ENCODE data around the gene ARSI.

ARSI gene

DNA sequence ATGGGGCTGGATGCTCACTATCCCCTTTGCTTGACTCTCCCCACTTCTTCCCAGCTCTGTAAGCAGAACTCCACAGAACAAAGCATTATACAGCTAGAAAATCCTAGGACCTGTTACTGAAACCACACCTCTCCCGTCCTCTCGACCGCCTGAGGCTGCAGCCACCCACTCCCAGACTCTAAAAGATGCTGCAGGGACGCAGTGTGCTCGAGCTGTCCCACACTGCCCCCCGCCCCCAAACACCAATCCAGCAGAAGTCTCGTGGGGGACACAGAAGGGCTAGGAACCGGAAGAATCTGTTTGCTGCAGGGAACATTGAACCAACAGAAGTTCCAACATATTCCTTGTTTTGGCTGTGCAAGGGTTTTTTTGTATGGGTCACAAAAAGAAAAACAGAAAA, 20.7 kb downstream of the ARSI start:
- H3K9me3 Mint-ChIP-seq: no peaks in the 10 kb centered on the region
- peaks cover 3% of the 10 kb centered on the region for H3K27me3 Mint-ChIP-seq
- H3K36me3 Mint-ChIP-seq (ENCODE audit: low read depth): no peaks in the 10 kb centered on the region
- no peaks in the 10 kb centered on the region for H3K4me1 Mint-ChIP-seq (ENCODE audit: low read depth)
- no peak overlapping the region for H3K27ac Mint-ChIP-seq
- DNase-seq: no peak
- H3K4me3 Mint-ChIP-seq: no peak overlapping the region

- peaks cover 3% of the 10 kb centered on the region for H3K27me3 Mint-ChIP-seq
- DNase-seq: no peak
- no peaks in the 10 kb centered on the region for H3K9me3 Mint-ChIP-seq
- no peaks in the 10 kb centered on the region for H3K4me1 Mint-ChIP-seq (ENCODE audit: low read depth)
- H3K4me3 Mint-ChIP-seq: no peak overlapping the region
- H3K27ac Mint-ChIP-seq: no peak overlapping the region
- no peaks in the 10 kb centered on the region for H3K36me3 Mint-ChIP-seq (ENCODE audit: low read depth)
Observed at GRCh38 chr5:150279330-150280020, 23.2 kb downstream of the ARSI start.

DNA sequence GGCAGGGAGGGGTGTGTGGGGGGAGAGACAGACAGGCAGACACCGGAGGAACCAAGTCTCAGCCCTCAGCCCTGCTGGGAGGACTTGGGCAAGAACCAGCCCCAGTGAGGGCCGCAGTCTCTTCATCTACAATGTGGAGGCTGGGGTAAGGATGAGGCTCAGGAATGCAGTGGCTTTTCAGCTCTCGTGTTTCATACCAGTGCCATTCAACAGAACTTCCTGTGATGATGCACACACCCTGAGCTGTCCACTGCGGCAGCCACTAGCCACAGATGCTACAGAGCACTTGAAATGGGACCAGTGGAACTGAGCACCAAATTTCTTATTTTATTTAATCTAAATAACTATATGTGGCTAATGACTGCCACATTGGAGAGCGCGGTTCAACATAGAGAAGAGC, 23.8 kb downstream of the ARSI start:
- H3K36me3 Mint-ChIP-seq (ENCODE audit: low read depth): no peaks in the 10 kb centered on the region
- H3K9me3 Mint-ChIP-seq: no peaks in the 10 kb centered on the region
- H3K27ac Mint-ChIP-seq: no peak overlapping the region
- peaks cover 3% of the 10 kb centered on the region for H3K27me3 Mint-ChIP-seq
- H3K4me3 Mint-ChIP-seq: no peak overlapping the region
- no peak for DNase-seq
- H3K4me1 Mint-ChIP-seq (ENCODE audit: low read depth): no peaks in the 10 kb centered on the region

- no peaks in the 10 kb centered on the region for H3K4me1 Mint-ChIP-seq (ENCODE audit: low read depth)
- no peaks in the 10 kb centered on the region for H3K36me3 Mint-ChIP-seq (ENCODE audit: low read depth)
- H3K27me3 Mint-ChIP-seq: peaks cover 3% of the 10 kb centered on the region
- H3K9me3 Mint-ChIP-seq: no peaks in the 10 kb centered on the region
- H3K27ac Mint-ChIP-seq: no peak overlapping the region
- DNase-seq: no peak
- H3K4me3 Mint-ChIP-seq: no peak overlapping the region
Observed at GRCh38 chr5:150278046-150278730, 24.5 kb downstream of the ARSI start.

DNA sequence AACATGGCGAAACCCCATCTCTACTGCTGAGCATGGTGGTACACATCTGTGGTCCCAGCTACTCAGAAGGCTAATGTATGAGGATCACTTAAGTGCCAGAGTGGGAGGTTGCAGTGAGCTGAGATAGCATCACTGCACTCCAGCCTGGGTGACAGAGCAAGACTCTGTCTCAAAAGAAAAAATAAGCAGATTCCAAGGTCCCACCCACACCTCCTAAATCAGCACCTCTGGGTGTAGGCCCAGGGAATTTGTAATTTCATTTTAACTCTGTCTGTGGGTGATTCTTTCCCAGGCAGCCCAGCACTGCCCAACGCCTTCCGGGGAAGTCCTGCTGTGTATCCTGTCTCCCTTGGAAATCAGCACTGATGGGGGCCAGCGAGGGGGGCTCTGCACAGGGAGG, 25.7 kb downstream of the ARSI start:
- no peak for DNase-seq
- Mint-ChIP-seq H3K27ac (no peak overlapping the region), H3K4me1 (ENCODE audit: low read depth) (no peaks in the 10 kb centered on the region), H3K36me3 (ENCODE audit: low read depth) (no peaks in the 10 kb centered on the region), H3K27me3 (peaks cover 3% of the 10 kb centered on the region), H3K4me3 (no peak overlapping the region), H3K9me3 (no peaks in the 10 kb centered on the region)

- Mint-ChIP-seq H3K9me3 (no peaks in the 10 kb centered on the region), H3K4me3 (no peak overlapping the region), H3K27me3 (peaks cover 3% of the 10 kb centered on the region), H3K36me3 (ENCODE audit: low read depth) (no peaks in the 10 kb centered on the region), H3K4me1 (ENCODE audit: low read depth) (no peaks in the 10 kb centered on the region), H3K27ac (no peak overlapping the region)
- DNase-seq: no peak
Observed at GRCh38 chr5:150274811-150275210, 27.9 kb downstream of the ARSI start.

DNA sequence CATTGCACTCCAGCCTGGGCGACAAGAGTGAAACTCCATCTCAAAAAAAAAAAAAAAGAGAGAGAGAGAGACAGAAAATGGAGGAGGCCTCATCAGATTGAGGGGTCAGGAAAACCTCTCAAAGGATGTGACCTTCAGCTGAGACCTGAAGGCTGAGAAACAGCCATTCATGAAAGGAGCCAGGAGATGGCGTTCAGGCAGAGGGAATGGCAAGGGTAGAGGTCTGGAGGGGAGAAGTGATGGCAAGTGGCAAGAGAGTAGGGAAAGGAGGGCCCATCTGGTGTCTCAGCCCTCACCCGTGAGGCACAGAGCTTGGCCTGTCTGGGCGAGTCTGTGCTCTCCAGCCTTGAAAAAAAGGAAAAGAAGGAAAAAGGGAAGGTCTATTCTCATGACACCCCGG, 30.2 kb downstream of the ARSI start:
- Mint-ChIP-seq H3K27ac (no peak overlapping the region), H3K27me3 (no peaks in the 10 kb centered on the region), H3K4me3 (no peak overlapping the region), H3K36me3 (ENCODE audit: low read depth) (no peaks in the 10 kb centered on the region), H3K9me3 (no peaks in the 10 kb centered on the region), H3K4me1 (ENCODE audit: low read depth) (no peaks in the 10 kb centered on the region)
- DNase-seq: no peak

DNA sequence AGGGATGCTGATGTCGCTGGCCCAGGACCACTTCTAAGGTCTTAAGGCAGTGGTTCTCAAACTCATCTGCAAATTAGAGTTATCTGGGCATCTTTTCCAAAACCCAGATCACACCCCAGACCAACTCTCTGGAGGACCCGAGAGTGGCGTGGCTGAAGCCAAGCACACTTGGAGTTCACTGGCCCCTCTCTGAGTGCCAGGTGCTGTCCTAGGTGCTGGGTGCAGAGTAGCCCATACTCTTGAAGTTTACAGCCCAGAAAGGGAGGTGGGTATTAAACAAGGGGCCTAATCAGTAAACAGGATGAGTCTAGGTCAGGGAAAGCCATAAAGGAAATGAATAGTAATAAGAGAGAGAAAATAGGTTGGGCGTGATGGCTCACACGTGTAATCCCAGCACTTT, 30.8 kb downstream of the ARSI start:
- no peaks in the 10 kb centered on the region for H3K27me3 Mint-ChIP-seq
- no peaks in the 10 kb centered on the region for H3K36me3 Mint-ChIP-seq (ENCODE audit: low read depth)
- DNase-seq: no peak
- no peak overlapping the region for H3K27ac Mint-ChIP-seq
- no peak overlapping the region for H3K4me3 Mint-ChIP-seq
- no peaks in the 10 kb centered on the region for H3K9me3 Mint-ChIP-seq
- H3K4me1 Mint-ChIP-seq (ENCODE audit: low read depth): no peaks in the 10 kb centered on the region

DNA sequence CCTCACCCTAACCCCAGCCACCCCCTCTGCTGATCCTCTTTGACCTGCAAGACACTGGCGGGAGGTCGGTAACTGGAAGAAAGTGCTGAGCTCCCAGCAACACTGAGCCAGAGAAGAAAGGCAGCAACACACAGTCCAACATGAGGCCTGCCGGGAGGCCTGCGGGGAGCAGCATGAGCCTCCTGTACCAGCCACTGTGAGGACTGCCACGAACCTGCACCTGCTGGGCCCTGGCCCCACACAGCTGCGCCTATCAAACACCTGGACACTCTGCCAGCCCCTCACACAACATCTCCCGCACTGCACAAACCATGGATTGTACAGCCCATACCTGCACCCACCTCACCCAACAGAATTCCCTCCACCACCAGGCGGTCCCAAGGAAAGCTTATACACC, 31.4 kb downstream of the ARSI start:
- Mint-ChIP-seq H3K4me3 (no peak overlapping the region), H3K27ac (no peak overlapping the region), H3K4me1 (ENCODE audit: low read depth) (no peaks in the 10 kb centered on the region), H3K27me3 (no peaks in the 10 kb centered on the region), H3K36me3 (ENCODE audit: low read depth) (no peaks in the 10 kb centered on the region), H3K9me3 (no peaks in the 10 kb centered on the region)
- DNase-seq: no peak

GRCh38 chr5:150270541-150271295, 32.0 kb downstream of the ARSI start:
- no peaks in the 10 kb centered on the region for H3K27me3 Mint-ChIP-seq
- H3K27ac Mint-ChIP-seq: no peak overlapping the region
- H3K4me3 Mint-ChIP-seq: no peak overlapping the region
- H3K9me3 Mint-ChIP-seq: no peaks in the 10 kb centered on the region
- DNase-seq: no peak
- H3K4me1 Mint-ChIP-seq (ENCODE audit: low read depth): no peaks in the 10 kb centered on the region
- no peaks in the 10 kb centered on the region for H3K36me3 Mint-ChIP-seq (ENCODE audit: low read depth)

GRCh38 chr5:150266871-150267291, 35.8 kb downstream of the ARSI start:
- DNase-seq: no peak
- Mint-ChIP-seq H3K27ac (no peak overlapping the region), H3K4me3 (no peak overlapping the region), H3K9me3 (no peaks in the 10 kb centered on the region), H3K36me3 (ENCODE audit: low read depth) (no peaks in the 10 kb centered on the region), H3K4me1 (ENCODE audit: low read depth) (no peaks in the 10 kb centered on the region), H3K27me3 (no peaks in the 10 kb centered on the region)

DNA sequence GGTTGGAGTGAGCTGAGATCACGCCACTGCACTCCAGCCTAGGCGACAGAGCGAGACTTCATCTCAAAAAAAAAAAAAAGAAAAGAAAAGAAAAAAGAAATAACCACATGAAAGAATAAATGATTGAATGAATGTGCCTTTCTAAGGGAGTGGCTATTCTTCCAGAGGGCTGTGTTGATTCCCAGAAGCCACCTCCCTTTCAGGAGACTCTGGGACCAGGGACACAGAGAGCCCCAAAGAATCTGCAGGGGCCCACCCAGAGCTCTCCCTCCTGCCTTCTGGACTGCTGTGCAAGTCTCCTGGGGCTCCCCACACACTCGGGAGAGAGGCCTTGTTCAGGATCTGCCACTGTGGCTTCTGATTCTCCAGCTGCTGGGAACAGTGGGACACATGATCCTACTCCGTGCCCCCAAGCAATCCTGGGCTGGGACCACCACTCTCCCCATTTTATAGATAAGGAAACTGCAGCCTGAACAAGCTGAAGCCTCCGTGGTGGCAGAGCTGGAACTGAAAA, 36.8 kb downstream of the ARSI start:
- Mint-ChIP-seq H3K27me3 (no peaks in the 10 kb centered on the region), H3K36me3 (ENCODE audit: low read depth) (no peaks in the 10 kb centered on the region), H3K9me3 (no peaks in the 10 kb centered on the region), H3K27ac (no peak overlapping the region), H3K4me1 (ENCODE audit: low read depth) (no peaks in the 10 kb centered on the region), H3K4me3 (no peak overlapping the region)
- DNase-seq: no peak

- Mint-ChIP-seq H3K4me1 (ENCODE audit: low read depth) (no peaks in the 10 kb centered on the region), H3K27me3 (no peaks in the 10 kb centered on the region), H3K27ac (no peak overlapping the region), H3K36me3 (ENCODE audit: low read depth) (no peaks in the 10 kb centered on the region), H3K9me3 (no peaks in the 10 kb centered on the region), H3K4me3 (no peak overlapping the region)
- no peak for DNase-seq
Observed at GRCh38 chr5:150264667-150265603, 37.8 kb downstream of the ARSI start.
